Endometrium (tissue), 2 donors: ENCODE data around the gene CYFIP2.
"Not testable (repeated sequence)": the region's sequence is repeated elsewhere in the genome, so short reads cannot be mapped to it uniquely, and the experiment has no call there.

ENCODE experiments used
- FAIRE-seq: peaks from 2 replicates; lab custom pipeline; 2012; peaks lifted over from hg19 to GRCh38; lab: Jason Lieb, UNC
- donor health status: control.
- donor health status: control.

The CYFIP2 gene

GRCh38 chr5:157390133-157390532 lies 124.2 kb downstream of the CYFIP2 start:
- FAIRE-seq = no peak

- no peak for FAIRE-seq
Observed at GRCh38 chr5:157390551-157391297, 124.8 kb downstream of the CYFIP2 start.

GRCh38 chr5:157398305-157398704 lies 132.4 kb downstream of the CYFIP2 start:
- no peak for FAIRE-seq

GRCh38 chr5:157400741-157401495 lies 135.0 kb downstream of the CYFIP2 start:
- FAIRE-seq = no peak

GRCh38 chr5:157415838-157416237 lies 149.9 kb downstream of the CYFIP2 start:
- FAIRE-seq = no peak

- not testable (repeated sequence) for FAIRE-seq
Observed at GRCh38 chr5:157419521-157419920, 153.6 kb downstream of the CYFIP2 start.

- FAIRE-seq = not testable (repeated sequence)
Observed at GRCh38 chr5:157429920-157430319, 164.0 kb downstream of the CYFIP2 start.

- FAIRE-seq = peak; percentile 54
Observed at GRCh38 chr5:157431544-157432200, 165.7 kb downstream of the CYFIP2 start.

- FAIRE-seq = no peak
Observed at GRCh38 chr5:157434096-157434495, 168.2 kb downstream of the CYFIP2 start.

- FAIRE-seq = no peak
Observed at GRCh38 chr5:157443041-157443549, 177.2 kb downstream of the CYFIP2 start.

- FAIRE-seq = no peak
Observed at GRCh38 chr5:157444224-157444623, 178.3 kb downstream of the CYFIP2 start.
